HFFc6 (cell line): ENCODE measurements around the gene TSPAN3. TPM values are rescaled to one million over a fixed set of nuclear protein-coding genes. Genes with fewer than 3 reads are reported as not detected.

Source experiments
- DNase-seq: peaks from one replicate; pipeline ENCODE4 v3.0.0-alpha.2; 2018
- H3K27ac Mint-ChIP-seq: 2 replicates; pipeline ENCODE4 v1.8.0; 2020; ENCODE audit warnings: mild to moderate bottlenecking, mixed read lengths
- H3K27me3 Mint-ChIP-seq: 2 replicates; pipeline ENCODE4 v1.8.0; 2021; ENCODE audit warnings: mild to moderate bottlenecking, moderate library complexity, mixed read lengths; ENCODE audit not compliant: insufficient read depth
- H3K36me3 Mint-ChIP-seq: 2 replicates; pipeline ENCODE4 v1.8.0; 2021; ENCODE audit warnings: low read depth, mixed read lengths
- H3K4me1 Mint-ChIP-seq: 2 replicates; pipeline ENCODE4 v1.8.0; 2020; ENCODE audit warnings: low read depth, mixed read lengths
- H3K4me3 Mint-ChIP-seq: 2 replicates; pipeline ENCODE4 v1.8.0; 2020; ENCODE audit warnings: mild to moderate bottlenecking, moderate library complexity, mixed read lengths
- H3K9me3 Mint-ChIP-seq: 2 replicates; pipeline ENCODE4 v1.8.0; 2020; ENCODE audit warnings: mild to moderate bottlenecking, mixed read lengths
- CTCF ChIP-seq: fragments of 200-600 bp; sonication (generic); IDR thresholded peaks from 2 replicates; pipeline ENCODE4 v1.5.0; 2021; ENCODE audit warnings: antibody characterized with exemption, mild to moderate bottlenecking
- total RNA-seq, 6 experiments: library from RNA; stranded (reverse); fragmentation: NEBNext Ultra II Directional; extraction: Animal tissue kit (Norgen Biotek cat#: 25700); gene quantifications; 2 replicates in 1 of 6; 3 replicates in 5 of 6; pipeline ENCODE4 v1.2.3, GENCODE V29; 2021

The TSPAN3 gene
- total RNA-seq, 6 experiments from 2014 or later, result 153 to 222 (median 183) TPM

DNA sequence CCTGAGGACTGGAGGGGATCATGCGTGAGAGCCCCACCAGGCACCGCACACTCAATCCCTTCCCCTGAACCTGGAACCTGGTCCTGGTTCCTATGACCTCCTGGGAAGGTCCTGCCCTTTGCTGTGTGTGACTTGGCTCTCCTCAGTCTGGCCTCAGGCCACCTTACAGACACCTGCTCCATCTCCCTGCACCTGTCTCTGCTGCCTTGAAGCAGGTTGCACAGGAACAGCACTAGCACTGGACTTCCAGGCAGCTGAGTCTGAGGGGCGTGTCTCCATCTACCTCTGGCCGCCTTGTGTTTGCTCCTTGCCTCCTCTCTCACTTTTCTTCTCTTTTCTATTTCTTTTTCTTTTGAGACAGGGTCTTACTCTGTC lies 60.6 kb downstream of the TSPAN3 start:
- H3K9me3 Mint-ChIP-seq, result no peaks in the 10 kb centered on the region
- DNase-seq, result no peak
- peaks cover 44% of the 10 kb centered on the region for H3K27me3 Mint-ChIP-seq
- no peaks in the 10 kb centered on the region for H3K36me3 Mint-ChIP-seq
- no peak overlapping the region for H3K4me3 Mint-ChIP-seq
- no peak for TF ChIP-seq CTCF
- no peak overlapping the region for H3K27ac Mint-ChIP-seq
- no peaks in the 10 kb centered on the region for H3K4me1 Mint-ChIP-seq

- DNase-seq, result peak; percentile 33
- no peaks in the 10 kb centered on the region for H3K4me1 Mint-ChIP-seq
- peaks cover 44% of the 10 kb centered on the region for H3K27me3 Mint-ChIP-seq
Measured at GRCh38 chr15:77009646-77010311, 61.1 kb downstream of the TSPAN3 start.

GRCh38 chr15:77009176-77009575 lies 61.7 kb downstream of the TSPAN3 start:
- Mint-ChIP-seq H3K27me3 (peaks cover 46% of the 10 kb centered on the region), H3K9me3 (no peaks in the 10 kb centered on the region), H3K4me3 (no peak overlapping the region), H3K27ac (no peak overlapping the region), H3K36me3 (0 out of 2 replicates have a peak, but pooled peaks cover 2% of the 10 kb centered on the region), H3K4me1 (no peaks in the 10 kb centered on the region)
- DNase-seq, result no peak
- TF ChIP-seq CTCF, result no peak

More at GRCh38 chr15:77009646-77010311, 61.1 kb downstream of the TSPAN3 start:
- H3K9me3 Mint-ChIP-seq, result no peaks in the 10 kb centered on the region
- H3K27ac Mint-ChIP-seq, result no peak overlapping the region
- TF ChIP-seq CTCF, result no peak
- no peaks in the 10 kb centered on the region for H3K36me3 Mint-ChIP-seq
- no peak overlapping the region for H3K4me3 Mint-ChIP-seq

DNA sequence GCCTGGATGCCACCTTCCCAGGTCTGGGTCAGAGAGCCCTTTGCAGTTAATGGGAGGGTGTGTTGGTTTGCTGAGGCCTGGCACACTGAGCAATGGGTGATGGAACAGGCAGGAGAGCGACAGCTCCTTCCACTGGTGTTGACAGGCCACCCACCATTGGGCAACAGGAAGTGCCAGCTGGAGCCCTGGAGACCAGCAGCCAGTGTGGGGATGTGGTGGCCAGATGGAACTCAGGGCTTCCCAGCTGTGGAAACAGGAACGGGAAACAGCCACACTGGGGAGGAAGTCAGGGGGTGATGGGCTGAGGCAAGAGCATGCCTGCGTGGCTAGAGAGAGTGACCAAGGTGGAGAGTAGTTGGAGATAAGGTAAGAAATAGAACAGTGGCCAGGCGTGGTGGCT lies 66.7 kb downstream of the TSPAN3 start:
- Mint-ChIP-seq H3K4me3 (no peak overlapping the region), H3K27me3 (peaks cover 47% of the 10 kb centered on the region), H3K9me3 (no peaks in the 10 kb centered on the region), H3K4me1 (no peaks in the 10 kb centered on the region), H3K27ac (no peak overlapping the region), H3K36me3 (0 out of 2 replicates have a peak, but pooled peaks cover 5% of the 10 kb centered on the region)
- TF ChIP-seq CTCF, result no peak
- DNase-seq, result no peak

GRCh38 chr15:77002954-77003912 lies 67.7 kb downstream of the TSPAN3 start:
- 0 out of 2 replicates have a peak, but pooled peaks cover 5% of the 10 kb centered on the region for H3K36me3 Mint-ChIP-seq
- H3K27me3 Mint-ChIP-seq, result peaks cover 38% of the 10 kb centered on the region

More at GRCh38 chr15:77002954-77003912, 67.7 kb downstream of the TSPAN3 start:
- no peaks in the 10 kb centered on the region for H3K4me1 Mint-ChIP-seq
- no peaks in the 10 kb centered on the region for H3K9me3 Mint-ChIP-seq
- TF ChIP-seq CTCF, result no peak
- DNase-seq, result no peak
- no peak overlapping the region for H3K4me3 Mint-ChIP-seq
- no peak overlapping the region for H3K27ac Mint-ChIP-seq
